Fibroblast of the aortic adventitia (primary cell): ENCODE results near the gene TCHH. TPM values are rescaled to one million over a fixed set of nuclear protein-coding genes. Genes with fewer than 3 reads are reported as not detected.

Experiments used
- DNase-seq: peaks from one replicate; pipeline ENCODE4 v3.0.0-alpha.2; 2010; ENCODE audit warnings: low read depth
- H3K4me3 ChIP-seq: 2 replicates; pipeline ENCODE4 v1.5.1; 2011; ENCODE audit warnings: low read depth, mild to moderate bottlenecking, control low read depth, low read length, moderate library complexity
- CTCF ChIP-seq: IDR thresholded peaks from 2 replicates; pipeline ENCODE4 v1.5.1; 2011; ENCODE audit warnings: mild to moderate bottlenecking, low read length, control low read depth, inconsistent platforms; ENCODE audit not compliant: insufficient read depth
- total RNA-seq: library from RNA; depleted of rRNA; stranded (reverse); fragments of >200 nt; gene quantifications from 2 replicates; pipeline ENCODE4 v1.2.3, GENCODE V29; 2012; ENCODE audit warnings: low replicate concordance

Gene TCHH, protein sequence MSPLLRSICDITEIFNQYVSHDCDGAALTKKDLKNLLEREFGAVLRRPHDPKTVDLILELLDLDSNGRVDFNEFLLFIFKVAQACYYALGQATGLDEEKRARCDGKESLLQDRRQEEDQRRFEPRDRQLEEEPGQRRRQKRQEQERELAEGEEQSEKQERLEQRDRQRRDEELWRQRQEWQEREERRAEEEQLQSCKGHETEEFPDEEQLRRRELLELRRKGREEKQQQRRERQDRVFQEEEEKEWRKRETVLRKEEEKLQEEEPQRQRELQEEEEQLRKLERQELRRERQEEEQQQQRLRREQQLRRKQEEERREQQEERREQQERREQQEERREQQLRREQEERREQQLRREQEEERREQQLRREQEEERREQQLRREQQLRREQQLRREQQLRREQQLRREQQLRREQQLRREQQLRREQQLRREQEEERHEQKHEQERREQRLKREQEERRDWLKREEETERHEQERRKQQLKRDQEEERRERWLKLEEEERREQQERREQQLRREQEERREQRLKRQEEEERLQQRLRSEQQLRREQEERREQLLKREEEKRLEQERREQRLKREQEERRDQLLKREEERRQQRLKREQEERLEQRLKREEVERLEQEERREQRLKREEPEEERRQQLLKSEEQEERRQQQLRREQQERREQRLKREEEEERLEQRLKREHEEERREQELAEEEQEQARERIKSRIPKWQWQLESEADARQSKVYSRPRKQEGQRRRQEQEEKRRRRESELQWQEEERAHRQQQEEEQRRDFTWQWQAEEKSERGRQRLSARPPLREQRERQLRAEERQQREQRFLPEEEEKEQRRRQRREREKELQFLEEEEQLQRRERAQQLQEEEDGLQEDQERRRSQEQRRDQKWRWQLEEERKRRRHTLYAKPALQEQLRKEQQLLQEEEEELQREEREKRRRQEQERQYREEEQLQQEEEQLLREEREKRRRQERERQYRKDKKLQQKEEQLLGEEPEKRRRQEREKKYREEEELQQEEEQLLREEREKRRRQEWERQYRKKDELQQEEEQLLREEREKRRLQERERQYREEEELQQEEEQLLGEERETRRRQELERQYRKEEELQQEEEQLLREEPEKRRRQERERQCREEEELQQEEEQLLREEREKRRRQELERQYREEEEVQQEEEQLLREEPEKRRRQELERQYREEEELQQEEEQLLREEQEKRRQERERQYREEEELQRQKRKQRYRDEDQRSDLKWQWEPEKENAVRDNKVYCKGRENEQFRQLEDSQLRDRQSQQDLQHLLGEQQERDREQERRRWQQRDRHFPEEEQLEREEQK (N-terminal part only)
- total RNA-seq = 0.09 TPM in 1 of 2 replicates, not detected in the other

DNA sequence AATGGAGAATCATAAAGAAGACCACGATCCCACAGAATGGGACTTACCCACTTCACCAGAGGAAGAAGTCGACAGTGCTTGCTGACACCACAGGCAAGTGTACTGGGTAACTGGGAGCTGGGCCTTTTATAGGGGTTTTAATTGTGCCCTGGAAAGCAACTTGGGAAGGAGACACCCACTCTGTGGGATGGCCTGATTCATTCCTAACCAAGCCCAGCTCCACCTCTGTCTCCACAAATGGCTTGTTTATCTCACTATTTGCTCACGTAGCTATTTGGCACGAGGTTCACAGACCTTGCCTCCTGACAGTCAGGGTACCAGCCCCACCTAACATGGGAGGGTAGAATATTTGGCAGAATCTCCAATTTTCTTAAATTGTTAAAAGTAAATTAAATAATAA lies at the start of gene TCHH:
Gene TCHH (minus strand): TSS at position 101 of the 400 bp plus-strand sequence. CDS start 1,364 bp downstream, outside the sequence.
- no peak for TF ChIP-seq CTCF
- DNase-seq = no peak
- H3K4me3 ChIP-seq = no peak within 1 kb of the TSS

DNA sequence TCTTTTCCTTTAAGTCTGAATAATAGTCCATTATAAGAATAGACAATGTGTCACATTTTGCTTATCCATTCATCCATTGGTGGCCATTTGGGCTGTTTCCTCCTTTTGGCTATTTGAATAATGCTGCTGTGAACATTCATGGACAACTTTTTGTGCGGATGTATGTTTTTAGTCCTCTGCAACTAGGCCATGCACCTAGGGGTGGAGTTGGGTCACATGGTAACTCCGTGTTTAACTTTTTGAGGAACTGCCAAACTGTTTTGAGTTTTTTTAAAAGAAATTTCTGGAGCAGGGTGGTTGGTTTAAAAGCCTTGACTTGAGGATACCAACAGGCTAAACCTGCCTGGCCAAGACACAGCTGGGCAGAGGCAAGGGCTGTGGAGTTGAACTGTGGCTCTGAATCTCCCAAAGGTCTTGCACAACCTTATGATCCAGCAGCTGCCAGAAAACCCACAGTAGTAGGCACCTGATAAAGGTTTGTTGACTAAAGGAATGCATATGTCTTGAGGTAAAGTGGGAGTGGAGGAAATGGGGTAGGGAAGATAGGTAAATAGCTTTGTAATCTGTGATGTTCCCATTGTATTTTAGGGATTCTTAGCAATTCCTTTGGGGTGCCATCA lies 49.4 kb upstream of the TCHH start:
- no peak overlapping the region for H3K4me3 ChIP-seq
- TF ChIP-seq CTCF = no peak
- DNase-seq = no peak

GRCh38 chr1:152162792-152163463 lies 47.7 kb upstream of the TCHH start:
- DNase-seq = peak; percentile 73
- peak; percentile 13 for TF ChIP-seq CTCF

DNA sequence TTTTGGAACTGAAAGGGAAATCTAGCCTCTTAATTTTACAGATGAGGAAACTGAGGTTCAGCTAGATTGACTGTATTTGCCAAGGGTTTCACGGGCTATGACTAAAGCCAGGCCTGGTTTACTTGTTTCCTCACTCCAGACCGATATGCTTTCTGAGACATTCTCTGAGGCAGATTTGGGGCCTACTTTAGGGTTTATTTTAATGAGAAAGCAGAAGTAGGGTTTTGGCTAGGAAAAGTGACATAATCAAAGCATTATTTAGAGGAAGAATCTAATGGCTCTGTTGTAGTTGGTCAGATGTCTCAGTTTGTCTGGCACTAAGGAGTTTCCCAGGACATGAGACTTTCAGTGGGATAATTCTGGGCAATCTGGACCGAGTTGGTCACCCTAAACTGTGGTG lies 45.3 kb upstream of the TCHH start:
- TF ChIP-seq CTCF = no peak
- no peak overlapping the region for H3K4me3 ChIP-seq
- DNase-seq = no peak

More at GRCh38 chr1:152162792-152163463, 47.7 kb upstream of the TCHH start:
- H3K4me3 ChIP-seq = no peak overlapping the region

- no peak for DNase-seq
- TF ChIP-seq CTCF = no peak
- no peak within 1 kb of the TSS for H3K4me3 ChIP-seq
Observed at GRCh38 chr1:152159144-152159543, 43.9 kb upstream of the TCHH start, which contains the start of gene RPTN. TSS of gene RPTN (minus strand) at chr1:152159228. CDS start at chr1:152157889, 1,339 bp downstream.
